Neural cell (in vitro differentiated cells): Measurements from ENCODE around the gene TMEM273. TPM values are rescaled to one million over a fixed set of nuclear protein-coding genes. Genes with fewer than 3 reads are reported as not detected.

Source experiments
- H2AFZ ChIP-seq: fragments of 200-600, 300-800 bp; sonication (generic), shearing (Covaris generic); 2 replicates; pipeline ENCODE4 v1.6.0; 2014; ENCODE audit warnings: low read depth, mild to moderate bottlenecking, antibody characterized with exemption, low read length, moderate library complexity
- H3F3A ChIP-seq: fragments of 200-600 bp; shearing (Covaris generic); 2 replicates; pipeline ENCODE4 v1.6.1; 2016; ENCODE audit warnings: mild to moderate bottlenecking, moderate library complexity, mixed read lengths, antibody characterized with exemption, low read length; ENCODE audit not compliant: insufficient read depth, poor library complexity, severe bottlenecking
- H3K27ac ChIP-seq: fragments of 200-600, 300-800 bp; sonication (generic), shearing (Covaris generic); 2 replicates; pipeline ENCODE4 v1.5.1; 2014; ENCODE audit warnings: mild to moderate bottlenecking, low read length, moderate library complexity
- H3K27me3 ChIP-seq: fragments of 300-800, 200-600 bp; sonication (generic), shearing (Covaris generic); 2 replicates; pipeline ENCODE4 v1.6.0; 2014; ENCODE audit warnings: mild to moderate bottlenecking, low read depth, low read length, moderate library complexity; ENCODE audit not compliant: insufficient read depth
- H3K36me3 ChIP-seq: fragments of 300-800, 200-600 bp; sonication (generic), shearing (Covaris generic); 2 replicates; pipeline ENCODE4 v1.5.1; 2014; ENCODE audit warnings: mild to moderate bottlenecking, antibody characterized with exemption, low read length, moderate library complexity; ENCODE audit not compliant: insufficient read depth
- H3K4me2 ChIP-seq: fragments of 300-800, 200-600 bp; sonication (generic), shearing (Covaris generic); 2 replicates; pipeline ENCODE4 v1.6.0; 2014; ENCODE audit warnings: mild to moderate bottlenecking, low read length
- H3K4me3 ChIP-seq: fragments of 300-800, 200-600 bp; sonication (generic), shearing (Covaris generic); 2 replicates; pipeline ENCODE4 v1.5.1; 2014; ENCODE audit warnings: mild to moderate bottlenecking, low read length, moderate library complexity
- H3K79me2 ChIP-seq: fragments of 200-600 bp; shearing (Covaris generic); replicated peaks from 2 replicates; pipeline ENCODE4 v1.6.0; 2014; ENCODE audit warnings: mild to moderate bottlenecking, low read length, moderate library complexity; ENCODE audit not compliant: insufficient read depth
- H3K9ac ChIP-seq: fragments of 300-800, 200-600 bp; sonication (generic), shearing (Covaris generic); 2 replicates; pipeline ENCODE4 v1.6.1; 2016; ENCODE audit warnings: mild to moderate bottlenecking, low read length, mixed read lengths
- H3K9me2 ChIP-seq: fragments of 200-600 bp; shearing (Covaris generic); 2 replicates; pipeline ENCODE4 v1.6.1; 2016; ENCODE audit warnings: mild to moderate bottlenecking, low read length, mixed read lengths; ENCODE audit not compliant: insufficient read depth
- H3K9me3 ChIP-seq: fragments of 200-600, 300-800 bp; sonication (generic), shearing (Covaris generic); 2 replicates; pipeline ENCODE4 v1.6.1; 2016; ENCODE audit warnings: mild to moderate bottlenecking, mixed run types, low read length, moderate library complexity, mixed read lengths
- H4K20me1 ChIP-seq: fragments of 200-600 bp; shearing (Covaris generic); 2 replicates; pipeline ENCODE4 v1.6.1; 2016; ENCODE audit warnings: mild to moderate bottlenecking, mixed run types; ENCODE audit not compliant: insufficient read depth
- CTCF ChIP-seq: fragments of 450-650 bp; IDR thresholded peaks from 2 replicates; pipeline ENCODE4 v1.5.1; 2014; ENCODE audit warnings: antibody characterized with exemption, mild to moderate bottlenecking, moderate library complexity; ENCODE audit not compliant: poor library complexity, severe bottlenecking
- EP300 ChIP-seq: fragments of 450-650 bp; conservative IDR thresholded peaks from 2 replicates; pipeline ENCODE4 v1.6.1; 2014; ENCODE audit warnings: antibody characterized with exemption, mild to moderate bottlenecking, moderate library complexity; ENCODE audit not compliant: poor library complexity, severe bottlenecking
- EZH2 ChIP-seq: fragments of 200-600, 300-800 bp; shearing (Covaris generic), sonication (generic); IDR thresholded peaks from 2 replicates; pipeline ENCODE4 v1.6.1; 2014; ENCODE audit warnings: antibody characterized with exemption, low read length, borderline replicate concordance, mild to moderate bottlenecking; ENCODE audit not compliant: insufficient read depth, poor library complexity, severe bottlenecking
- MXI1 ChIP-seq: fragments of 450-650 bp; conservative IDR thresholded peaks from 2 replicates; pipeline ENCODE4 v1.6.1; 2014; ENCODE audit warnings: antibody characterized with exemption, mild to moderate bottlenecking; ENCODE audit not compliant: poor library complexity, severe bottlenecking
- POLR2AphosphoS5 ChIP-seq: IDR thresholded peaks from 2 replicates; pipeline ENCODE4 v1.6.1; 2012
- RAD21 ChIP-seq: fragments of 450-650 bp; conservative IDR thresholded peaks from 2 replicates; pipeline ENCODE4 v1.6.1; 2014; ENCODE audit warnings: antibody characterized with exemption, mild to moderate bottlenecking, moderate library complexity
- REST ChIP-seq: IDR thresholded peaks from 2 replicates; pipeline ENCODE4 v1.6.1; 2012; ENCODE audit warnings: borderline replicate concordance
- SMC3 ChIP-seq: fragments of 450-650 bp; conservative IDR thresholded peaks from 2 replicates; pipeline ENCODE4 v1.6.1; 2014; ENCODE audit warnings: antibody characterized with exemption, mild to moderate bottlenecking, moderate library complexity; ENCODE audit not compliant: poor library complexity
- TAF1 ChIP-seq: IDR thresholded peaks from 2 replicates; pipeline ENCODE4 v1.6.1; 2012; ENCODE audit warnings: low read depth
- polyA plus RNA-seq: library from polyadenylated mRNA; depleted of rRNA; stranded (reverse); fragments of >200 nt; gene quantifications from 2 replicates; pipeline ENCODE4 v1.2.3, GENCODE V29; 2014

Gene TMEM273
- polyA plus RNA-seq, 1 donor from 2014 or later, result not detected

GRCh38 chr10:49153115-49153514 is 35.1 kb downstream of the TMEM273 start:
- H3K36me3 ChIP-seq, result no peaks in the 10 kb centered on the region
- H3K27me3 ChIP-seq, result no peaks in the 10 kb centered on the region
- TF ChIP-seq POLR2AphosphoS5 (no peak), CTCF (no peak), MXI1 (no peak), SMC3 (no peak), REST (no peak), TAF1 (no peak)
- H3K9me3 ChIP-seq, result no peaks in the 10 kb centered on the region
- no peak overlapping the region for H3K4me2 ChIP-seq
- H4K20me1 ChIP-seq, result no peaks in the 10 kb centered on the region
- no peaks in the 10 kb centered on the region for H3K9me2 ChIP-seq
- H3K4me3 ChIP-seq, result no peak overlapping the region
- H3K79me2 ChIP-seq, result no peaks in the 10 kb centered on the region
- H3F3A ChIP-seq, result no peaks in the 10 kb centered on the region
- no peak overlapping the region for H3K27ac ChIP-seq
- H3K9ac ChIP-seq, result no peak overlapping the region
- H2AFZ ChIP-seq, result no peak overlapping the region

- no peaks in the 10 kb centered on the region for H3F3A ChIP-seq
- no peak overlapping the region for H3K4me3 ChIP-seq
- H3K9ac ChIP-seq, result no peak overlapping the region
- H4K20me1 ChIP-seq, result no peaks in the 10 kb centered on the region
- H3K79me2 ChIP-seq, result no peaks in the 10 kb centered on the region
- no peaks in the 10 kb centered on the region for H3K27me3 ChIP-seq
- H2AFZ ChIP-seq, result no peak overlapping the region
- H3K9me2 ChIP-seq, result no peaks in the 10 kb centered on the region
- H3K4me2 ChIP-seq, result no peak overlapping the region
- no peaks in the 10 kb centered on the region for H3K9me3 ChIP-seq
- no peak overlapping the region for H3K27ac ChIP-seq
- no peaks in the 10 kb centered on the region for H3K36me3 ChIP-seq
- TF ChIP-seq TAF1 (no peak), SMC3 (no peak), MXI1 (no peak), REST (no peak), RAD21 (no peak), CTCF (no peak), EP300 (no peak), POLR2AphosphoS5 (no peak), EZH2 (no peak)
Observed at GRCh38 chr10:49152663-49153062, 35.5 kb downstream of the TMEM273 start.
